Skin of body (tissue), 2 donors: ENCODE results near the gene PTH2R. TPM values are rescaled to one million over a fixed set of nuclear protein-coding genes. Genes with fewer than 3 reads are reported as not detected.
"Not testable (repeated sequence)": the region's sequence is repeated elsewhere in the genome, so short reads cannot be mapped to it uniquely, and the experiment has no call there.

ENCODE experiments used
- DNase-seq: peaks from one replicate; lab custom pipeline; 2025; lab: John Stamatoyannopoulos, UW
- total RNA-seq: library from RNA; depleted of rRNA; stranded (reverse); fragments of >200 nt; gene quantifications from one replicate; pipeline ENCODE4 v1.2.3, GENCODE V29; 2014

The PTH2R gene
- total RNA-seq, 1 donor from 2014 or later: 0.10 TPM

DNA sequence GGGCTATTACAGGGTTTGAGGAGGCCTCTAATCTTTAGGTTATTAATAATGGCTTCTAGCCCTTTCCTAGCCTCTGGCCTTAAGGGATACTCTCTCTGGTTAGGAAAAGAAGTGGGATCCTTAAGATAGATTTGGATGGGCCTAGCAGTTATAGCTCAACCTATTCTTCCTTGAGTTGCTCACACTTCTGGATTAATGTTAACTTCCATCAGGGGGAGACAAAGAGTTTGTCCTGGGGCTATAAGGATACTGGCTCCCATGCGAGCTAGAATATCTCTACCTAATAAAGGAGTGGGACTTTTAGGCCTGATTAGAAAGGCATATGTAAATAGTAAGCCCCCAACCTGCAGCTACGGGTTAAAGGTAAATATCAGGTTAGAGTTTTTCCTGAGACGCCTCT, 14.3 kb upstream of the PTH2R start:
- DNase-seq: no peak

DNA sequence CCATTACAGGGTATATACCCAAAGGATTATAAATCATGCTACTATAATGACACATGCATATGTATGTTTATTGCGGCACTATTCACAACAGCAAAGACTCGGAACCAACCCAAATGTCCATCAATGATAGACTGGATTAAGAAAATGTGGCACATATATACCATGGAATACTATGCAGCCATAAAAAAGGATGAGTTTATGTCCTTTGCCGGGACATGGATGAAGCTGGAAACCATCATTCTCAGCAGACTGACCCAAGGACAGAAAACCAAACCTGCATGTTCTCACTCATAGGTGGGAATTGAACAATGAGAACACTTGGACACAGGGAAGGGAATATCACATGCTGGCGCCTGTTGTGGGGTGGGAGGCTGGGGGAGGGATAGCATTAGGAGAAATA, 9.8 kb upstream of the PTH2R start:
- DNase-seq: not testable (repeated sequence)

DNA sequence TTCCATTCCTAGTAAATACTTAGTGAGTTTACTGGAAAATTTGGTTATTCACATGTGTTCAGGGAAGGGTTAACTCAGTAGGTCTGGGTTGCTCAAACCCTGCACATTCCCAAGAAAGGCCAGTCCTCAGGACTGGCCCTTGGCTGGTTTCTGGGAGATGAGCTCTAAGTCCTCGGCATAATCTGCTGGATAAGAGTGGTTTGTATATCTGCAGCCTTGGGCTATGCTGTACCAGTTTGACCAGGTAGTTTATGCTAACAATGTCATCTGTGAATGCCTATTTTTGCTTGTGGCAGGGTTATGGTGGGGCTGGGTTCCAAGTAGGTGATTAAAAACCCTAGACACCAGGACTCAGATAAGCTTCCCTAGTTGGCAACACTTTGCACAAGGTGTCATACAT, 7.4 kb upstream of the PTH2R start:
- no peak for DNase-seq

DNA sequence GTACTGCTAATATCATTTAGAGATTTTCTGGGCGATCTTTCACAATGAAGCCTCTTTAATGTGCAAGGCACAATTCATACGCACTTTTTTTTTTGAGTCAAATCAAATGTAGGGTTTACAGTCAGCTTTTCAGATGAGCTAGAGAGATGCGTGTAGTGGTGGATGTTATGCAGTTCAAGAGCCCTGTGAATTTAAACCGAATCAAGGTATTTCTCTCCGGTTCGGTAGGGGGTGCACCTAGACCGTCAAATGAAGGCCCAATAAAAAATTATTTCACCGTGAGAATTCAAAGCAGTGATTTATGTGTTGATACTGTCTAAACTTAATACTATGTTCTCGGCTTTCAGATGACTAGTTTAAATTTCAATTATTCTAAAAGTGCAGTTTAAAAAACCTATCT, 1.1 kb downstream of the PTH2R start:
- DNase-seq: no peak

DNA sequence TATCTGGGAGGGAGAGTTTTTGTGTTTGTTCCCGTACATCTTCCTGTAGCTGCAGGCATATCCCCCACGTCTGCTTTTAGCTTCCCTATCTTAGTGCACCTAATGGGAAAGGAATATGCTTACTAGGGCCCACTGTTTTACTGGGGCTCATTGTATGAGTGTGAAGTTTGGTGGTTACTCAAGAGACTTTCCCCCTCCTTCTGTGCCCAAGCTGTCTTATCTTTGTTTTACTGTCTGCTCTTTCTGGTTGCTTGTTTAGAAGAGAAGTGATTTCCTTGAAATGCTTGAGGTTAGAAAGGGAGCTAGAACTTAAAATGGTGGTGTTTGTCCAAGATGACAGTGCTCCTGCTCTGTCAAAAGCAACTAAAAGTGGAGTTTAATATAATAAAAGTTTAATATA, 7.3 kb downstream of the PTH2R start:
- DNase-seq: no peak

GRCh38 chr2:208415255-208415654, 8.7 kb downstream of the PTH2R start:
- DNase-seq: no peak

DNA sequence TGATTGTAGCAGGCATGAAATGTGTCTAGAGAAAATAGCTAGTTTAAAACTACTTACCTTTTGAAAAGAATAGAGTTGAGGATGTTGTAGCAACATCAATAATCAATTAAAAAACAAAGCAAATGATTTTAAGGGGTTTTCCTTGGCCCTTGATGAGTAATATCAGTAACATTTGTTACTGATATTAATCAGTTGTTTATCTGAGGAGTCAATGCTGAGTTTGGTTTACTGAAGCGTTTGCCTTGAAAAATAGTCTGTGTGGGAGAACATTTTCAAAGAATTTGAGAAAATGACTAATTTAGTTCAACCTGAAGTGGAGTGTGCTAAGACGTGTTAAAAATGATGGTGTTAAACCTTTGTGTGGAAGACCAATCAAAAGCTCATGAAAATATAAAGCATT, 9.3 kb downstream of the PTH2R start:
- no peak for DNase-seq

DNA sequence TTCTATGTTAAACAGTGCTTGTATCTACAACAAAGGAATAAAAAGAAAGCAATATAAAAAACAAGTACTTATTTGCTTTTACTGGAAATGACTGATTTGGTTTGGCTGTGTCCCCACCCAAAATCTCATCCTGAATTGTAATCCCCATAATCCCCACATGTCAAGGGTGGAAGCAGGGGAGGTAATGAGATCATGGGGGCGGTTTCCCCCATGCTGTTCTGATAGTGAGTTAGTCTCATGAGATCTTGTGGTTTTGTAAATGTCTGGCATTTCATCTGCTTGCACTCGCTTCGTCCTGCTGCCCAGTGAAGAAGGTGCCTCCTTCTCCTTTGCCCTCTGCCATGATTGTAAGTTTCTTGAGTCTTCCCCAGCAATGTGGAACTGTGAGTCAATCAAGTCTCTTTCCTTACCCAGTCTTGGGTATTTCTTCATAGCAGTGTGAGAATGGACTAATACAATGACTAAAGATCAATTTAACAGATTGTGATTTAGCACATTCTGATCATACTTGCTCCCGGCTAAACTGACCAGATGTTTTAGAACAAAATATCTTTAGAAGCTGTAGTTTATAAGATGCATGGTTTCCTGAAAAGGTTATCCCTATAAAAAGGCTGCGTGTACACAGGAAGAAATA, 19.9 kb downstream of the PTH2R start:
- no peak for DNase-seq

DNA sequence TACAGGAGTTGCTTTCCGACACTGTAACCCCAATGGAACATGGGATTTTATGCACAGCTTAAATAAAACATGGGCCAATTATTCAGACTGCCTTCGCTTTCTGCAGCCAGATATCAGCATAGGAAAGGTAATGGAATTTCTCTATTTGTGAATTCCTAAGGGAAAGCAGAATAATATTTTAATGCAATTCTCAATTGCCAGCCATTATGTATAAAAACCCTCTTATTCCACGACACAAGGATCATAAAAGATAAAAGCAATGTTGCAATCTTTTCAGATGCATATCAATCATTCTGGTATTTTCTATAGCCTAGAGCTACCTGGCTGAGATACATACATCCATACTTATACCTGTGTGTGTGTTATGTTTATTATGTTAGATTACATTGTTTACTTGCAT, 31.2 kb downstream of the PTH2R start:
- DNase-seq: no peak

GRCh38 chr2:208440716-208441115, 34.1 kb downstream of the PTH2R start:
- no peak for DNase-seq

DNA sequence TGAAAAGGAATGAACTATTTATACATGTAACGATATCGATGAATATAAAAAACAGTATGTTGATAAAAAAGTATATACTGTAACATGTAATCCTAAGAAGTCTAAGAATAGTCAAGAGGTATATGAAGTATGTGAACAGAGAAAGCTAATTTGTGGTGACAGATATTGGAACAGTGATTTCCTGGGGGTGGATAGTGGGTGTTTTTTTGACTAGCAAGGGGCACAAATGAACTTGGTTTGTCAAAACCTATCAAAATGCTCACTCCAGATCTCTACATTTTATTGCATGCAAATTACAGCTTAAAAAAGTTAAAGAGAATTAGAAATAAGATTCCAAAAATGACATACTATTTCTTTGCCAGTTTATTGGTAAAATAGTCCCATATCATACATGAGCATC, 35.4 kb downstream of the PTH2R start:
- no peak for DNase-seq

GRCh38 chr2:208447447-208447846, 40.9 kb downstream of the PTH2R start:
- DNase-seq: not testable (repeated sequence)

- no peak for DNase-seq
Observed at GRCh38 chr2:208451061-208451460, 44.5 kb downstream of the PTH2R start.

DNA sequence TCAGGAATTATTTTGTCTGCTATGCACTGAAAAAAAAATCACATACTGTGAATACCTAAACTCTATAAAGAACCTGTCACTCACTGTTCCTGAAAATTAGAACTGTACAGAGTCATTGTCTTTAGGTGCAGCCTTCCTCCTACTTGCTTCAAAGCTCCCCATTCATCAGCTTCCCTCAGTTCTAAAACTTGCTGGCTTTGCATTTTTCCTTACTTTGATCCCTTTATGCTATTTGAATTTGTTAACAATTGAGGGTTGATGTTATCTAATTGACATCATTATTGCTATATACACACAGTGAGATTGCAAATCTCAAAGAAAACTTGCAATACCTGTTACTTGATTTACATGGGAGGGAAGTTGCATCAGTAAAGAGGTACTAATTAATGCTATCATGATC, 48.3 kb downstream of the PTH2R start:
- no peak for DNase-seq

DNA sequence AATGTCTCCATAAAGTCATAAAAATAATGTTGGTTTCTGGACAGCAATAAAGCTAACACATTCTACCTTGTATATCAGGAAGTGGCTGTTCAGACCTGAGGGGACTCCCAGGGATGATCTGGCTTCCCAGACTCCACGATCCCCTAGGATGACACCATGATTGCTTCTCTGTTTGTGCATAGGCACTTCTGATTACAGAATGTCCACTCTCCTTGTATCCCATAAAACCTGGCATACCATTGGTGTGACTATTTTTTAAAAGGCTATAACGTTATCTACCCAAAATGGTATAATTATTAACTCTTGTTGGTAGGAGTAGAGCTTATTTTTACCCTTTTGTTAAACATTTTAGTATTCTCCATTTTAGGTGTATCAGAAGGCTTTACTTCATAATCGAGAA, 57.1 kb downstream of the PTH2R start:
- no peak for DNase-seq

- DNase-seq: no peak
Observed at GRCh38 chr2:208464205-208464604, 57.6 kb downstream of the PTH2R start.

- DNase-seq: no peak
Observed at GRCh38 chr2:208466151-208466919, 59.7 kb downstream of the PTH2R start.

DNA sequence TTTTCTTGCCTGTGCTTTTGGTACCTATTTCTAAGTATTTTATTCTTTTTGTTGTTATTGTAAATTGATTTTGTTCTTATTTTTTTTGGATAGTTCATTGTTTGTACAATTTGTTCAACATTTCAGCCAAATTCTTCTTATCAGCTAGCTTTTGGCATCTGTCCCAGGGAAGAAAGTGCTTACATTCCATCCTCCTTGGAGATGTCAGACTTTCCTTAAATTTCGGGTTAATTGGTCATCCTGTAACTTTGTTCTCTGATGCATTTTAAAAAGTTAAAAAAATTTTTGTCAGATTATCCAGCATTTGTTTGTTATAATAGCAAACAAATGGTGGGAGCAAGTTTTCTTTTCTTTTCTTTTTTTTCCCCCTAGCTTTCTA, 60.3 kb downstream of the PTH2R start:
- no peak for DNase-seq

GRCh38 chr2:208467564-208467963, 61.0 kb downstream of the PTH2R start:
- DNase-seq: no peak

DNA sequence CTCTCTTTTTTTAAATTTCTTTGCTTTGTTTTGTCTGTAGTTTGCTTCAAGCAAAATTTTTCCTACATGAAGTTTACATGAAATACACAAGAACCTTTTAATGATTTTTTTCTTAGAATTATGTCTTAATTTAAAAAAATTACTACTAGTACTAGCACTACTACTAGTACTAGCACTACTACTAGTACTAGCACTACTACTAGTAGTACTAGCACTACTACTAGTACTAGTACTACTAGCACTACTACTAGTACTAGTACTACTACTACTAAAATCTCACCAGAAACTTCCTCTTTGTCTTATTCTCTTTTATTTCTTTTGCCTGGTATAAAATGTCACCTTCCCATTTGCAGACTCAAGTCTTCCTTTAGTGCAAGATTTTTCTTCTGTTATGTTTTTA, 71.1 kb downstream of the PTH2R start:
- DNase-seq: no peak

- DNase-seq: no peak
Observed at GRCh38 chr2:208479342-208479741, 72.8 kb downstream of the PTH2R start.

GRCh38 chr2:208481945-208482344, 75.4 kb downstream of the PTH2R start:
- DNase-seq: not testable (repeated sequence)

DNA sequence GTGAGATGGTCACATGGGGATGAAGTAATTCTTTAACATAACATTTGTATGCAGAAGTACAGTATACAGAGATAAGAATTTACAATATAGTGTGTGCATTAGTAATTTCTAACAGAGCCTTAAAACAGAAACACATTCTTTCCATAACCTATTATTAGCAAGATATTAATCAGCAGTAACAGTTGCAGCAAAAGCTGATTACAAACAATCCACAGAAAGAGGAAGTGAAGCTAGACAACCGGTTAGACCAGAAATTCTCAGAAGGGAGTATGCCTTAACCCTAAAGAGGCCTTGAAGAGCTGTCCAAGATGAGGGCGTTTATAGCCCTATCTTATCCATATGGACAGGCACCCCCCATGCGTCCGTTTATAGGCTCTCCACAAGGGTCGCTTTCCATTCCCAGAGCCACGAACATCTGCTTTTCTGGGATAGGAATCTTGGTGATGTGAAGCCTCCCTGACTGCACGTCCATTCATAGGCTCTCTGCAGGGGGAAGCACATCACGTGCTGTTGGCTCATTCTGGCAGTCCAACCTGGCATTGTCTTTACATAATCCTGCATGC, 75.9 kb downstream of the PTH2R start:
- DNase-seq: not testable (repeated sequence)
